CD14-positive monocyte (primary cell): ENCODE measurements around the gene MTF1. TPM values are rescaled to one million over a fixed set of nuclear protein-coding genes. Genes with fewer than 3 reads are reported as not detected.

ENCODE experiments used
- DNase-seq, 3 donors: peaks; one replicate each; pipeline ENCODE4 v3.0.0-alpha.2; 2011 to 2022
- H2AFZ ChIP-seq: 2 replicates; pipeline ENCODE4 v1.6.0; 2012; ENCODE audit warnings: mild to moderate bottlenecking, low read depth, low read length, inconsistent platforms; ENCODE audit not compliant: insufficient read depth, poor library complexity, severe bottlenecking
- H3K27ac ChIP-seq, 2 donors: 1 replicate in 1 of 2; 2 replicates in 1 of 2; pipeline ENCODE4 v1.5.1; 2012 to 2013; ENCODE audit warnings: low read length in 2 of 2, control low read depth in 1 of 2, inconsistent platforms in 1 of 2, low read depth in 1 of 2, mild to moderate bottlenecking in 1 of 2
- H3K27me3 ChIP-seq, 2 donors: one replicate each; pipeline versions ENCODE4 v1.6.0 to v1.6.1; 2011 to 2013; ENCODE audit warnings: low read length in 2 of 2; ENCODE audit not compliant: control insufficient read depth in 2 of 2, insufficient read depth in 2 of 2
- H3K36me3 ChIP-seq, 2 donors: replicated peaks in 1 of 2; 1 replicate in 1 of 2; 2 replicates in 1 of 2; pipeline versions ENCODE4 v1.5.1 to v1.6.1; 2012 to 2013; ENCODE audit warnings: low read length in 2 of 2, control low read depth in 1 of 2, inconsistent platforms in 1 of 2, mild to moderate bottlenecking in 1 of 2; ENCODE audit not compliant: insufficient read depth in 2 of 2, control insufficient read depth in 1 of 2
- H3K4me1 ChIP-seq, 2 donors: 1 replicate in 1 of 2; 2 replicates in 1 of 2; pipeline versions ENCODE4 v1.5.1 to v1.6.1; 2012 to 2013; ENCODE audit warnings: low read length in 2 of 2, control low read depth in 1 of 2, inconsistent platforms in 1 of 2, mild to moderate bottlenecking in 1 of 2, moderate library complexity in 1 of 2; ENCODE audit not compliant: insufficient read depth in 2 of 2, control insufficient read depth in 1 of 2
- H3K4me2 ChIP-seq: replicated peaks from 2 replicates; pipeline ENCODE3; 2012; ENCODE audit warnings: low read length, moderate library complexity, mild to moderate bottlenecking; ENCODE audit not compliant: poor library complexity, severe bottlenecking; ENCODE audit errors: extremely low read depth
- H3K4me3 ChIP-seq, 3 experiments: fragments of 200-600 bp in 1 of 3; sonication (generic) in 1 of 3; replicated peaks in 1 of 3; 1 replicate in 2 of 3; 2 replicates in 1 of 3; pipeline ENCODE4 v1.5.1; 2011 to 2013; ENCODE audit warnings: low read length in 3 of 3, mild to moderate bottlenecking in 3 of 3, control low read depth in 2 of 3, low read depth in 2 of 3, inconsistent platforms in 1 of 3, moderate library complexity in 1 of 3
- H3K79me2 ChIP-seq: 2 replicates; pipeline ENCODE4 v1.6.0; 2012; ENCODE audit warnings: mild to moderate bottlenecking, control low read depth, inconsistent platforms, low read length, moderate library complexity; ENCODE audit not compliant: insufficient read depth
- H3K9ac ChIP-seq: 2 replicates; pipeline ENCODE4 v1.6.0; 2017; ENCODE audit warnings: low read length, mild to moderate bottlenecking; ENCODE audit not compliant: insufficient read depth, poor library complexity, severe bottlenecking
- H3K9me3 ChIP-seq, 2 donors: replicated peaks in 1 of 2; 1 replicate in 1 of 2; 2 replicates in 1 of 2; pipeline versions ENCODE4 v1.5.1 to v1.6.1; 2012 to 2013; ENCODE audit warnings: low read length in 2 of 2, control low read depth in 1 of 2; ENCODE audit not compliant: control insufficient read depth in 1 of 2, insufficient read depth in 1 of 2
- H4K20me1 ChIP-seq: 2 replicates; pipeline ENCODE4 v1.6.0; 2012; ENCODE audit warnings: mild to moderate bottlenecking, low read length, control low read depth, moderate library complexity; ENCODE audit not compliant: insufficient read depth
- H3K27ac Mint-ChIP-seq, 7 donors: one replicate each; pipeline ENCODE4 v1.8.0; 2020; ENCODE audit warnings: mild to moderate bottlenecking in 7 of 7, mixed read lengths in 7 of 7, moderate library complexity in 6 of 7, inconsistent platforms in 2 of 7
- H3K27me3 Mint-ChIP-seq, 3 donors: one replicate each; pipeline ENCODE4 v1.8.0; 2021 to 2022; ENCODE audit warnings: low read depth in 3 of 3, mild to moderate bottlenecking in 3 of 3, mixed read lengths in 3 of 3, moderate library complexity in 3 of 3, inconsistent platforms in 1 of 3
- H3K36me3 Mint-ChIP-seq, 2 donors: one replicate each; pipeline ENCODE4 v1.8.0; 2020; ENCODE audit warnings: mixed read lengths in 2 of 2, inconsistent platforms in 1 of 2, mild to moderate bottlenecking in 1 of 2
- H3K4me1 Mint-ChIP-seq: one replicate; pipeline ENCODE4 v1.8.0; 2020; ENCODE audit warnings: mild to moderate bottlenecking, mixed read lengths
- H3K4me3 Mint-ChIP-seq, 2 donors: one replicate each; pipeline ENCODE4 v1.8.0; 2020; ENCODE audit warnings: mild to moderate bottlenecking in 2 of 2, mixed read lengths in 2 of 2, moderate library complexity in 1 of 2
- H3K9me3 Mint-ChIP-seq, 7 donors: one replicate each; pipeline ENCODE4 v1.8.0; 2020 to 2022; ENCODE audit warnings: mixed read lengths in 7 of 7, mild to moderate bottlenecking in 6 of 7, moderate library complexity in 6 of 7, inconsistent platforms in 2 of 7
- WGBS: methylation state at CpG from one replicate; pipeline ENCODE4 v1.1.5; 2013; ENCODE audit warnings: missing lambda C conversion rate; ENCODE audit not compliant: insufficient coverage; 5-methylcytosine and 5-hydroxymethylcytosine counted together
- intact Hi-C, 2 donors: fragments of 100-400 bp; cut with micrococcal nuclease; formaldehyde crosslinking; loops; one replicate each; pipeline versions ENCODE4 v1.15.0 to v1.15.1; 2023
- polyA plus RNA-seq, 3 donors: library from polyadenylated mRNA; depleted of rRNA in 1 of 3; unstranded in 2 of 3; stranded (reverse) in 1 of 3; fragments of 300-500 nt in 2 of 3; fragments of >200 nt in 1 of 3; fragmentation: Illumina TruSeq in 2 of 3; gene quantifications; 1 replicate in 2 of 3; 2 replicates in 1 of 3; pipeline ENCODE4 v1.2.3, GENCODE V29; 2012 to 2021
- small RNA-seq: library from RNA; depleted of rRNA; stranded (forward); fragments of <200 nt; gene quantifications from one replicate; pipeline ENCODE3, GENCODE V24; 2012; ENCODE audit warnings: low read depth; ENCODE audit not compliant: insufficient read length
- TF ChIP-seq, protein P1 (sequence below): fragments of 200-600 bp; IDR thresholded peaks from one replicate; pipeline ENCODE4 v1.8.0; 2022; ENCODE audit warnings: antibody characterized with exemption, mild to moderate bottlenecking

Gene MTF1
- polyA plus RNA-seq, 3 donors, result 17.1 to 41.0 (median 29.6) TPM

DNA sequence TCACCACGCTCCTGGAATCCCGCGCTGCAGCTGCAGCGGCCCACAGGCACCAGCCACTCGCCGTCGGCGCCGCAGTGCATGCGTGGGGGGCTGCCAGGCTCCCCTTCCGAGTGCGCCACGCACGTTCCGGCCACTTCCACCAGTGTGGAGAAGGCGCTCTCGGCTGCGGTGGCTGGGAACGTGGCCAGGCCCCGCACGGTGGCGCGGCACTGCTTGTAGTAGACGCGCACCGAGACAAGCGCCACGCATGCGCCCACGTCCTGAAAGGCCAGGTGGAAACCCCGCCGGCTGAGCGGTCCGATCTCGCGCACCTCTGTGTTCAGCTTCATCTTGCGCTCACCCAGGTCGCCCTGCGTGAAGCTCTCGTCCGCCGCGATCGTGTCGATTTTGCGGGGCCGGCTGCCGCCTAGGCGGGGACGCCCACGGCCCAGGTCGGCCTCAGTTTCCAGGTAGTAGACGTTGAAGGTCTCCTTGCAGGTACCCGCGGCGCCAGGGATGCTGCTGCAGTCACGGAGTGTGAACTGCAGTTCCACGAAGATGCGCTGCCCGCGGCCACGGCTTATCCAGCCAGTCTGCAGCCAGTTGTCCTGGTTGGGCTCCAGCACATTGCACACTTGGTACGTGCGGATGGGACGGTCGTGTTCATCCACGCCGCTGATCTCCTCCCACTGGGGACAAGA lies 97.8 kb downstream of the MTF1 start:
- peaks cover 32 to 88% of the 10 kb centered on the region in 2 donors for H3K27me3 ChIP-seq
- no peak overlapping the region for H3K4me2 ChIP-seq
- no peaks in the 10 kb centered on the region for H4K20me1 ChIP-seq
- H3K9ac ChIP-seq, result no peak overlapping the region
- Mint-ChIP-seq H3K4me3 (peak overlapping the region in 1 of 2 donors; percentile 40), H3K27ac (no peak overlapping the region), H3K36me3 (peaks cover 0 to 5% of the 10 kb centered on the region in 2 donors), H3K4me1 (peaks cover 5% of the 10 kb centered on the region), H3K9me3 (peaks cover 8 to 27% (median 12%) of the 10 kb centered on the region in 7 donors), H3K27me3 (peaks cover 52 to 58% (median 54%) of the 10 kb centered on the region in 3 donors)
- WGBS, result 62% methylated on average over 68 of the region's 68 CpGs
- H3K9me3 ChIP-seq, result peaks cover 0 to 28% of the 10 kb centered on the region in 2 donors
- H3K4me1 ChIP-seq, result no peaks in the 10 kb centered on the region
- intact Hi-C loops, result no loop called here
- no peaks in the 10 kb centered on the region for H3K36me3 ChIP-seq
- DNase-seq, result no peak
- no peak overlapping the region for H3K4me3 ChIP-seq
- no peaks in the 10 kb centered on the region for H3K79me2 ChIP-seq
- TF ChIP-seq, protein P1, sequence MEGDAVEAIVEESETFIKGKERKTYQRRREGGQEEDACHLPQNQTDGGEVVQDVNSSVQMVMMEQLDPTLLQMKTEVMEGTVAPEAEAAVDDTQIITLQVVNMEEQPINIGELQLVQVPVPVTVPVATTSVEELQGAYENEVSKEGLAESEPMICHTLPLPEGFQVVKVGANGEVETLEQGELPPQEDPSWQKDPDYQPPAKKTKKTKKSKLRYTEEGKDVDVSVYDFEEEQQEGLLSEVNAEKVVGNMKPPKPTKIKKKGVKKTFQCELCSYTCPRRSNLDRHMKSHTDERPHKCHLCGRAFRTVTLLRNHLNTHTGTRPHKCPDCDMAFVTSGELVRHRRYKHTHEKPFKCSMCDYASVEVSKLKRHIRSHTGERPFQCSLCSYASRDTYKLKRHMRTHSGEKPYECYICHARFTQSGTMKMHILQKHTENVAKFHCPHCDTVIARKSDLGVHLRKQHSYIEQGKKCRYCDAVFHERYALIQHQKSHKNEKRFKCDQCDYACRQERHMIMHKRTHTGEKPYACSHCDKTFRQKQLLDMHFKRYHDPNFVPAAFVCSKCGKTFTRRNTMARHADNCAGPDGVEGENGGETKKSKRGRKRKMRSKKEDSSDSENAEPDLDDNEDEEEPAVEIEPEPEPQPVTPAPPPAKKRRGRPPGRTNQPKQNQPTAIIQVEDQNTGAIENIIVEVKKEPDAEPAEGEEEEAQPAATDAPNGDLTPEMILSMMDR, result no peak
- H3K27ac ChIP-seq, result no peak overlapping the region
- H2AFZ ChIP-seq, result no peak overlapping the region

Small RNA genes within 50 kb of the gene (small RNA-seq; reads per million reads assigned to genes)
- not detected for gene RF00092
- gene RNU6-584P, result not detected

Other genes with a start within 250 kb of the MTF1 start
- not detected for gene RSPO1, start 224.7 kb downstream of the MTF1 start, polyA plus RNA-seq
- gene CDCA8, start 167.1 kb downstream of the MTF1 start, polyA plus RNA-seq, result under 1 TPM; 0.09 to 0.67 (median 0.60) TPM
- not detected for gene EPHA10, start 94.5 kb downstream of the MTF1 start, polyA plus RNA-seq
- under 1 TPM in 2 of 3 donors, not detected in 1; 0.24 to 0.56 TPM for gene MANEAL, start 65.7 kb downstream of the MTF1 start, polyA plus RNA-seq
- gene C1orf122, start 51.8 kb downstream of the MTF1 start, polyA plus RNA-seq, result 10 to 100 TPM; 15.5 to 29.5 (median 22.9) TPM
- gene YRDC, start 51.4 kb downstream of the MTF1 start, polyA plus RNA-seq, result 10 to 100 TPM; 10.4 to 29.6 (median 13.3) TPM
- gene INPP5B, start 87.5 kb upstream of the MTF1 start, polyA plus RNA-seq, result 10 to 100 TPM in 1 of 3 donors, 1 to 10 TPM in 2; 3.0 to 13.1 (median 5.8) TPM
- 10 to 100 TPM; 24.4 to 55.7 (median 53.3) TPM for gene SF3A3, start 130.4 kb upstream of the MTF1 start, polyA plus RNA-seq
- 10 to 100 TPM; 24.7 to 32.3 (median 26.1) TPM for gene FHL3, start 145.9 kb upstream of the MTF1 start, polyA plus RNA-seq
- gene UTP11, start 153.1 kb upstream of the MTF1 start, polyA plus RNA-seq, result 10 to 100 TPM; 10.9 to 26.0 (median 20.5) TPM
- gene POU3F1, start 187.2 kb upstream of the MTF1 start, polyA plus RNA-seq, result not detected